HG03565 (cell line): Measurements from ENCODE around the gene ZNF678.
"Not testable (repeated sequence)": the region's sequence is repeated elsewhere in the genome, so short reads cannot be mapped to it uniquely, and the experiment has no call there.

Experiments used
- ATAC-seq: cut with Tn5 transposase; IDR thresholded peaks from one replicate; pipeline ENCODE4 v1.9.1; 2021; ENCODE audit warnings: mild to moderate bottlenecking, moderate library complexity; ENCODE audit not compliant: unreplicated experiment

Gene ZNF678

GRCh38 chr1:227549892-227550291 is 13.5 kb upstream of the ZNF678 start:
- ATAC-seq, result no peak

- ATAC-seq, result not testable (repeated sequence)
Observed at GRCh38 chr1:227551881-227552280, 11.5 kb upstream of the ZNF678 start.

GRCh38 chr1:227556288-227556687 is 7.1 kb upstream of the ZNF678 start:
- no peak for ATAC-seq

GRCh38 chr1:227557962-227558725 is 5.2 kb upstream of the ZNF678 start:
- no peak for ATAC-seq

GRCh38 chr1:227558732-227559262 is 4.6 kb upstream of the ZNF678 start:
- ATAC-seq, result no peak

- no peak for ATAC-seq
Observed at GRCh38 chr1:227559499-227559898, 3.9 kb upstream of the ZNF678 start.

GRCh38 chr1:227559926-227560325 is 3.4 kb upstream of the ZNF678 start:
- no peak for ATAC-seq

GRCh38 chr1:227560393-227561173 is 2.8 kb upstream of the ZNF678 start:
- no peak for ATAC-seq

GRCh38 chr1:227561241-227561907 is 2.0 kb upstream of the ZNF678 start:
- no peak for ATAC-seq

GRCh38 chr1:227562037-227562436 is 1.3 kb upstream of the ZNF678 start:
- no peak for ATAC-seq

GRCh38 chr1:227562933-227563323 is 428 bp upstream of the ZNF678 start:
- ATAC-seq, result no peak

- ATAC-seq, result no peak
Observed at GRCh38 chr1:227567256-227567655, 3.9 kb downstream of the ZNF678 start.

- ATAC-seq, result no peak
Observed at GRCh38 chr1:227568593-227568992, 5.2 kb downstream of the ZNF678 start.

GRCh38 chr1:227572752-227573151 is 9.4 kb downstream of the ZNF678 start:
- ATAC-seq, result no peak

- no peak for ATAC-seq
Observed at GRCh38 chr1:227574926-227575325, 11.6 kb downstream of the ZNF678 start.

GRCh38 chr1:227576189-227576588 is 12.8 kb downstream of the ZNF678 start:
- no peak for ATAC-seq

- no peak for ATAC-seq
Observed at GRCh38 chr1:227577500-227577899, 14.1 kb downstream of the ZNF678 start.

- ATAC-seq, result no peak
Observed at GRCh38 chr1:227583354-227583753, 20.0 kb downstream of the ZNF678 start.

- ATAC-seq, result no peak
Observed at GRCh38 chr1:227586733-227587132, 23.4 kb downstream of the ZNF678 start.

GRCh38 chr1:227587968-227588367 is 24.6 kb downstream of the ZNF678 start:
- no peak for ATAC-seq

GRCh38 chr1:227588769-227589168 is 25.4 kb downstream of the ZNF678 start:
- not testable (repeated sequence) for ATAC-seq
